Fibroblast of mammary gland (primary cell): ENCODE data around the gene ZNF689.

Experiments
- DNase-seq: peaks from one replicate; pipeline ENCODE4 v3.0.0-alpha.2; 2010; ENCODE audit warnings: low read depth
- H3K4me3 ChIP-seq: 2 replicates; pipeline ENCODE4 v1.5.1; 2011; ENCODE audit warnings: low read depth, mild to moderate bottlenecking, low read length, moderate library complexity; ENCODE audit not compliant: control insufficient read depth
- CTCF ChIP-seq: conservative IDR thresholded peaks from 2 replicates; pipeline ENCODE4 v1.5.1; 2011; ENCODE audit warnings: low read depth, low read length, inconsistent platforms; ENCODE audit not compliant: control insufficient read depth, insufficient read depth

ZNF689 gene

DNA sequence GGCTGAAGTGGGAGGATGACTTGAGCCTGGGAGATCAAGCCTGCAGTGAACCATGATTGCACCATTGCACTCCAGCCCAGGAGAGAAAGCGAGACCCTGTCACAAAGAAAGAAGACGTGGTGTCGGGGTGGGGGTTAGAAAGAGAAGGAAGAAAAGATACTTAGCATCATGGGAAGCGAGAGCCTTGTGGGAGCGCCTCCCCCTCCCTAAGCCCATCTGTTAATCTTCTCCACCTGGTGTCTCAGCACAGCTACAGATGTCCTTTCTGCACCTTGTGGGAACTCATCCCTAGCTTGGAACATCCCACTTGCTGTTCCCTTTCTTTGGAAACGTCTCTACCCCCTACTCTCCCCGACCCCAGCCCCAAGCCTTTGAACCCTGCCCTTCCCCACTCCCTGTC, 44.7 kb downstream of the ZNF689 start:
- no peak overlapping the region for H3K4me3 ChIP-seq
- no peak for DNase-seq
- TF ChIP-seq CTCF = no peak

- H3K4me3 ChIP-seq = no peak overlapping the region
- no peak for TF ChIP-seq CTCF
- DNase-seq = no peak
These were observed 48.2 kb downstream of the ZNF689 start for GRCh38 chr16:30562021-30562420.

- no peak for TF ChIP-seq CTCF
- H3K4me3 ChIP-seq = peak overlapping the region; percentile 38
- peak; percentile 8 for DNase-seq
These were observed 48.9 kb downstream of the ZNF689 start for GRCh38 chr16:30561089-30561816.

DNA sequence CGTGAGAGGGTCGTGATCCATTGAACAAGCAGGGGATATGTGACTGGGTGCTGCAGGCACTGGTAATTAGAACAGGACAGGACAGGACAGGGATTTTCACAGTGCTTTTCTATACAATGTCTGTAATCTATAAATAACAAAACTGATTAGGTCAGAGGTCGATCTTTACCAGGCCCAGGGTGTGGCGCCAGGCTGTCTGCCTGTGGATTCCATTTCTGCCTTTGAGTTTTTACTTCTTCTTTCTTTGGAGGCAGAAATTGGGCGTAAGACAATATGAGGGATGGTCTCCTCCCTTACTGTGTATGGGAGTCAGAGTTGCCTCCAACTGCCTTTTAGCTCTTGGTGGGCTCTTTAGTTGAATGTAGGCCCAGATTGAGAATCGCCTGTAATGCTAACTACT, 50.5 kb downstream of the ZNF689 start:
- no peak overlapping the region for H3K4me3 ChIP-seq
- DNase-seq = no peak
- no peak for TF ChIP-seq CTCF

- TF ChIP-seq CTCF = no peak
- DNase-seq = no peak
- peak overlapping the region; percentile 38 for H3K4me3 ChIP-seq
These were observed 51.3 kb downstream of the ZNF689 start for GRCh38 chr16:30558789-30559377.

- peak within 1 kb of the TSS; percentile 74 for H3K4me3 ChIP-seq
- TF ChIP-seq CTCF = no peak
- DNase-seq = peak; percentile 97
These were observed 52.0 kb downstream of the ZNF689 start, which contains the start of gene ZNF764 for GRCh38 chr16:30557957-30558788. TSS of gene ZNF764 (minus strand) at chr16:30558374. CDS start at chr16:30558182, 192 bp downstream.
